Upper lobe of left lung (tissue), 4 donors: ENCODE data around the gene XYLT1.

Experiments used
- EP300 ChIP-seq, 4 donors: sonication (generic); formaldehyde crosslinking; IDR thresholded peaks; one replicate each; pipeline ENCODE4 v1.5.1; 2017; ENCODE audit warnings: antibody characterized with exemption in 4 of 4, control low read depth in 2 of 4
- POLR2A ChIP-seq, 4 donors: fragments of 450-650 bp; IDR thresholded peaks; one replicate each; pipeline ENCODE4 v1.5.1; 2016 to 2017; ENCODE audit warnings: antibody characterized with exemption in 4 of 4, mild to moderate bottlenecking in 2 of 4
- TF ChIP-seq, protein P1 (sequence below), 6 experiments: fragments of 450-650 bp in 4 of 6; fragments of 200-600 bp in 2 of 6; sonication (generic) in 2 of 6; IDR thresholded peaks; one replicate each; pipeline ENCODE4 v1.5.1; 2016 to 2019; ENCODE audit warnings: antibody characterized with exemption in 6 of 6

- no peak for TF ChIP-seq EP300 (IDR thresholded peaks at IDR 0.05)
- TF ChIP-seq, protein P1, sequence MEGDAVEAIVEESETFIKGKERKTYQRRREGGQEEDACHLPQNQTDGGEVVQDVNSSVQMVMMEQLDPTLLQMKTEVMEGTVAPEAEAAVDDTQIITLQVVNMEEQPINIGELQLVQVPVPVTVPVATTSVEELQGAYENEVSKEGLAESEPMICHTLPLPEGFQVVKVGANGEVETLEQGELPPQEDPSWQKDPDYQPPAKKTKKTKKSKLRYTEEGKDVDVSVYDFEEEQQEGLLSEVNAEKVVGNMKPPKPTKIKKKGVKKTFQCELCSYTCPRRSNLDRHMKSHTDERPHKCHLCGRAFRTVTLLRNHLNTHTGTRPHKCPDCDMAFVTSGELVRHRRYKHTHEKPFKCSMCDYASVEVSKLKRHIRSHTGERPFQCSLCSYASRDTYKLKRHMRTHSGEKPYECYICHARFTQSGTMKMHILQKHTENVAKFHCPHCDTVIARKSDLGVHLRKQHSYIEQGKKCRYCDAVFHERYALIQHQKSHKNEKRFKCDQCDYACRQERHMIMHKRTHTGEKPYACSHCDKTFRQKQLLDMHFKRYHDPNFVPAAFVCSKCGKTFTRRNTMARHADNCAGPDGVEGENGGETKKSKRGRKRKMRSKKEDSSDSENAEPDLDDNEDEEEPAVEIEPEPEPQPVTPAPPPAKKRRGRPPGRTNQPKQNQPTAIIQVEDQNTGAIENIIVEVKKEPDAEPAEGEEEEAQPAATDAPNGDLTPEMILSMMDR (IDR thresholded peaks at IDR 0.05) = no peak
- no peak for TF ChIP-seq POLR2A (IDR thresholded peaks at IDR 0.05)
These were observed 134.2 kb downstream of the XYLT1 start for GRCh38 chr16:17336530-17336900.
